ENCODE measurements around the gene CLCN6. TPM values are rescaled to one million over a fixed set of nuclear protein-coding genes. Genes with fewer than 3 reads are reported as not detected.

CLCN6 gene
- polyA plus RNA-seq, 1 donor from 2014 or later = 12.5 TPM

DNA sequence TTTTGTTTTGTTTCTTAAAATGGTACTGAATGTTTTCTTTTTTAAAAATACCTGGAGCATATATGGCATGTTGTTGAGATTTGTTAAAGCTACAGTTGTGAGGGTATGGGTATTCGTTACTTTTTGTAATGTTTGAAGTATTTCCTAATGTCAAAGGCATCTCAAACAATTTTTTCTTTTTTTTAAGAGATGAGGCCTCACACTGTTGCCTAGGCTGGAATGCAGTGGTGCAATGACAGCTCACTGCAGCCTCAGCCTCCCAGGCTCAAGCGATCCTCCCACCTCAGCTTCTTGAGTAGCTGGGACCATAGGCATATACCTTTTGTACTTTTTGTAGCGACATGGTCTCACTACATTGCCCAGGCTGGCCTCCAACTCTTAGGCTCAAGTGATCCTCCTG lies 16.1 kb downstream of the CLCN6 start:
- Histone ChIP-seq H3F3A (ENCODE audit: insufficient read depth, low read length, poor library complexity, severe bottlenecking) (no peaks in the 10 kb centered on the region), H2AFZ (ENCODE audit: low read depth, low read length) (no peak overlapping the region), H4K20me1 (ENCODE audit: insufficient read depth) (no peaks in the 10 kb centered on the region), H3K9me3 (ENCODE audit: low read length) (no peaks in the 10 kb centered on the region), H3K27ac (ENCODE audit: low read length) (no peak overlapping the region), H3K36me3 (ENCODE audit: insufficient read depth, low read length) (peaks cover 5% of the 10 kb centered on the region), H3K79me2 (replicated peaks; ENCODE audit: insufficient read depth, low read length) (no peaks in the 10 kb centered on the region), H3K9me2 (ENCODE audit: insufficient read depth, low read length) (no peaks in the 10 kb centered on the region), H3K4me2 (ENCODE audit: low read length) (no peak overlapping the region), H3K9ac (ENCODE audit: low read length) (no peak overlapping the region), H3K27me3 (ENCODE audit: insufficient read depth, low read depth, low read length) (no peaks in the 10 kb centered on the region), H3K4me3 (ENCODE audit: low read length) (no peak overlapping the region)
- TF ChIP-seq, protein P1, sequence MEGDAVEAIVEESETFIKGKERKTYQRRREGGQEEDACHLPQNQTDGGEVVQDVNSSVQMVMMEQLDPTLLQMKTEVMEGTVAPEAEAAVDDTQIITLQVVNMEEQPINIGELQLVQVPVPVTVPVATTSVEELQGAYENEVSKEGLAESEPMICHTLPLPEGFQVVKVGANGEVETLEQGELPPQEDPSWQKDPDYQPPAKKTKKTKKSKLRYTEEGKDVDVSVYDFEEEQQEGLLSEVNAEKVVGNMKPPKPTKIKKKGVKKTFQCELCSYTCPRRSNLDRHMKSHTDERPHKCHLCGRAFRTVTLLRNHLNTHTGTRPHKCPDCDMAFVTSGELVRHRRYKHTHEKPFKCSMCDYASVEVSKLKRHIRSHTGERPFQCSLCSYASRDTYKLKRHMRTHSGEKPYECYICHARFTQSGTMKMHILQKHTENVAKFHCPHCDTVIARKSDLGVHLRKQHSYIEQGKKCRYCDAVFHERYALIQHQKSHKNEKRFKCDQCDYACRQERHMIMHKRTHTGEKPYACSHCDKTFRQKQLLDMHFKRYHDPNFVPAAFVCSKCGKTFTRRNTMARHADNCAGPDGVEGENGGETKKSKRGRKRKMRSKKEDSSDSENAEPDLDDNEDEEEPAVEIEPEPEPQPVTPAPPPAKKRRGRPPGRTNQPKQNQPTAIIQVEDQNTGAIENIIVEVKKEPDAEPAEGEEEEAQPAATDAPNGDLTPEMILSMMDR (IDR thresholded peaks at IDR 0.05; ENCODE audit: poor library complexity, severe bottlenecking) = no peak
- TF ChIP-seq POLR2AphosphoS5 (IDR thresholded peaks at IDR 0.05) = no peak
- TF ChIP-seq, protein P2, sequence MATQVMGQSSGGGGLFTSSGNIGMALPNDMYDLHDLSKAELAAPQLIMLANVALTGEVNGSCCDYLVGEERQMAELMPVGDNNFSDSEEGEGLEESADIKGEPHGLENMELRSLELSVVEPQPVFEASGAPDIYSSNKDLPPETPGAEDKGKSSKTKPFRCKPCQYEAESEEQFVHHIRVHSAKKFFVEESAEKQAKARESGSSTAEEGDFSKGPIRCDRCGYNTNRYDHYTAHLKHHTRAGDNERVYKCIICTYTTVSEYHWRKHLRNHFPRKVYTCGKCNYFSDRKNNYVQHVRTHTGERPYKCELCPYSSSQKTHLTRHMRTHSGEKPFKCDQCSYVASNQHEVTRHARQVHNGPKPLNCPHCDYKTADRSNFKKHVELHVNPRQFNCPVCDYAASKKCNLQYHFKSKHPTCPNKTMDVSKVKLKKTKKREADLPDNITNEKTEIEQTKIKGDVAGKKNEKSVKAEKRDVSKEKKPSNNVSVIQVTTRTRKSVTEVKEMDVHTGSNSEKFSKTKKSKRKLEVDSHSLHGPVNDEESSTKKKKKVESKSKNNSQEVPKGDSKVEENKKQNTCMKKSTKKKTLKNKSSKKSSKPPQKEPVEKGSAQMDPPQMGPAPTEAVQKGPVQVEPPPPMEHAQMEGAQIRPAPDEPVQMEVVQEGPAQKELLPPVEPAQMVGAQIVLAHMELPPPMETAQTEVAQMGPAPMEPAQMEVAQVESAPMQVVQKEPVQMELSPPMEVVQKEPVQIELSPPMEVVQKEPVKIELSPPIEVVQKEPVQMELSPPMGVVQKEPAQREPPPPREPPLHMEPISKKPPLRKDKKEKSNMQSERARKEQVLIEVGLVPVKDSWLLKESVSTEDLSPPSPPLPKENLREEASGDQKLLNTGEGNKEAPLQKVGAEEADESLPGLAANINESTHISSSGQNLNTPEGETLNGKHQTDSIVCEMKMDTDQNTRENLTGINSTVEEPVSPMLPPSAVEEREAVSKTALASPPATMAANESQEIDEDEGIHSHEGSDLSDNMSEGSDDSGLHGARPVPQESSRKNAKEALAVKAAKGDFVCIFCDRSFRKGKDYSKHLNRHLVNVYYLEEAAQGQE (IDR thresholded peaks at IDR 0.05; ENCODE audit: borderline replicate concordance) = no peak
- TF ChIP-seq TAF1 (IDR thresholded peaks at IDR 0.05; ENCODE audit: low read depth) = no peak
- TF ChIP-seq EP300 (conservative IDR thresholded peaks at IDR 0.05; ENCODE audit: poor library complexity, severe bottlenecking) = no peak
- TF ChIP-seq EZH2 (IDR thresholded peaks at IDR 0.05; ENCODE audit: borderline replicate concordance, insufficient read depth, low read length, poor library complexity, severe bottlenecking) = no peak
- TF ChIP-seq SMC3 (conservative IDR thresholded peaks at IDR 0.05; ENCODE audit: poor library complexity) = no peak
- no peak for TF ChIP-seq MXI1 (conservative IDR thresholded peaks at IDR 0.05; ENCODE audit: poor library complexity, severe bottlenecking)
- TF ChIP-seq RAD21 (conservative IDR thresholded peaks at IDR 0.05) = no peak

DNA sequence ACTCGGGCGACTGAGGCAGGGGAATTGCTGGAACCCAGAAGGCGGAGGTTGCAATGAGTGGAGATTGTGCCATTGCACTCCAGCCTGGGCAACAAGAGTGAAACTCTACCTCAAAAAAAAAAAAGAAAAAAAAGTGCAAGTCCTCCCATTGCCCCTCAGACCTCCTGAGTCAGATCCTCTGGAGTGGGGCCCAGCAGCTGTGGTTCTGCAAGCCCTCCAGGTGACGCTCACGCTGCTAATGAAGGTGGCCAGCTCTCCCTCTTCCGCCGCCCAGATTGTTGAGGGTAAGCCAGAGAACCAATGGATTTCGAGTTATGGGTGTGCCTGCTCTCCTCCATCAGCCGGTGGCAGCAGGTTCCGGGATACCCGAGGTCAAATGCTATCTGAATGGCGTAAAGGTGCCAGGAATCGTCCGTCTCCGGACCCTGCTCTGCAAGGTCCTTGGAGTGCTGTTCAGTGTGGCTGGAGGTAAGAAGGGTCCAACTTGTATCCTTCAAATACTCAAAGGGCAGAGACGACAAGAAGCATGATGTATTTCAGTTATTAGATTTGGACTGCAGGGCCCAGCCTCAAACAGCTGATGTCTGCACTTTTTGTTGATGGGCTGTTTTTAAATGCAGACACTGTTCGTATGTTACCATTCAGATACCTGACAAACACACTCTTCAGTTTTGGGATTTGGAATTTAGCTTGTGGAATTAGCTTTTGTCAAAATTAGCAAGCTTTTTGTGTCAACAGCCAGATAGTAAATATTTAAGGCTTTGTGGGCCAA lies 17.6 kb downstream of the CLCN6 start:
- H3K27ac ChIP-seq (ENCODE audit: low read length) = no peak overlapping the region
- H3K4me2 ChIP-seq (ENCODE audit: low read length) = no peak overlapping the region
- TF ChIP-seq EZH2 (IDR thresholded peaks at IDR 0.05; ENCODE audit: borderline replicate concordance, insufficient read depth, low read length, poor library complexity, severe bottlenecking) (no peak), RAD21 (conservative IDR thresholded peaks at IDR 0.05) (no peak), POLR2AphosphoS5 (IDR thresholded peaks at IDR 0.05) (no peak), MXI1 (conservative IDR thresholded peaks at IDR 0.05; ENCODE audit: poor library complexity, severe bottlenecking) (no peak), SMC3 (conservative IDR thresholded peaks at IDR 0.05; ENCODE audit: poor library complexity) (no peak), EP300 (conservative IDR thresholded peaks at IDR 0.05; ENCODE audit: poor library complexity, severe bottlenecking) (no peak), TAF1 (IDR thresholded peaks at IDR 0.05; ENCODE audit: low read depth) (no peak)
- TF ChIP-seq, protein P2 (IDR thresholded peaks at IDR 0.05; ENCODE audit: borderline replicate concordance) = no peak
- TF ChIP-seq, protein P1 (IDR thresholded peaks at IDR 0.05; ENCODE audit: poor library complexity, severe bottlenecking) = no peak
- H3K4me3 ChIP-seq (ENCODE audit: low read length) = no peak overlapping the region
- H3K9ac ChIP-seq (ENCODE audit: low read length) = no peak overlapping the region
- H3K9me2 ChIP-seq (ENCODE audit: insufficient read depth, low read length) = no peaks in the 10 kb centered on the region
- H4K20me1 ChIP-seq (ENCODE audit: insufficient read depth) = no peaks in the 10 kb centered on the region
- no peaks in the 10 kb centered on the region for H3K27me3 ChIP-seq (ENCODE audit: insufficient read depth, low read depth, low read length)
- H2AFZ ChIP-seq (ENCODE audit: low read depth, low read length) = no peak overlapping the region
- no peaks in the 10 kb centered on the region for H3F3A ChIP-seq (ENCODE audit: insufficient read depth, low read length, poor library complexity, severe bottlenecking)
- H3K79me2 ChIP-seq (replicated peaks; ENCODE audit: insufficient read depth, low read length) = no peaks in the 10 kb centered on the region
- no peaks in the 10 kb centered on the region for H3K9me3 ChIP-seq (ENCODE audit: low read length)
- peaks cover 5% of the 10 kb centered on the region for H3K36me3 ChIP-seq (ENCODE audit: insufficient read depth, low read length)
